ENCODE data around the gene RNU7-1. TPM values are rescaled to one million over a fixed set of nuclear protein-coding genes. Genes with fewer than 3 reads are reported as not detected.

The RNU7-1 gene
- total and polyA plus RNA-seq, 9 of the 15 experiments (the other 6 are each of a cell fraction or from before 2014, with no cell fraction given) = not detected

GRCh38 chr12:6978611-6979011, 35.0 kb downstream of the RNU7-1 start (continued):
- TF ChIP-seq TFE3 (CRISPR knock-in tag; IDR thresholded peaks at IDR 0.05) (peak; percentile 68), ETS1 (conservative IDR thresholded peaks at IDR 0.05; ENCODE audit: control insufficient read depth, low read depth, low read length) (no peak), ZNF518B (CRISPR knock-in tag; IDR thresholded peaks at IDR 0.05) (no peak), ZNF232 (CRISPR knock-in tag; IDR thresholded peaks at IDR 0.05) (no peak), REST (IDR thresholded peaks at IDR 0.05; ENCODE audit: borderline replicate concordance) (no peak), REST (CRISPR knock-in tag; IDR thresholded peaks at IDR 0.05; ENCODE audit: low read depth) (no peak), XRCC3 (IDR thresholded peaks at IDR 0.05) (no peak), ZFX (CRISPR knock-in tag; IDR thresholded peaks at IDR 0.05) (no peak)
- TF ChIP-seq, protein P1, sequence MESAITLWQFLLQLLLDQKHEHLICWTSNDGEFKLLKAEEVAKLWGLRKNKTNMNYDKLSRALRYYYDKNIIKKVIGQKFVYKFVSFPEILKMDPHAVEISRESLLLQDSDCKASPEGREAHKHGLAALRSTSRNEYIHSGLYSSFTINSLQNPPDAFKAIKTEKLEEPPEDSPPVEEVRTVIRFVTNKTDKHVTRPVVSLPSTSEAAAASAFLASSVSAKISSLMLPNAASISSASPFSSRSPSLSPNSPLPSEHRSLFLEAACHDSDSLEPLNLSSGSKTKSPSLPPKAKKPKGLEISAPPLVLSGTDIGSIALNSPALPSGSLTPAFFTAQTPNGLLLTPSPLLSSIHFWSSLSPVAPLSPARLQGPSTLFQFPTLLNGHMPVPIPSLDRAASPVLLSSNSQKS (CRISPR knock-in tag; IDR thresholded peaks at IDR 0.05) = no peak

Measured in K562 (cell line).